SK-N-SH treated with all-trans-retinoic acid at 6 μM for 48 hours (cell line): ENCODE measurements around the gene RNF144A.

Experiments
- ATAC-seq: fragments of 200-7000 bp; cut with Tn5 transposase; 3 replicates; pipeline ENCODE4 v1.9.1; 2020; ENCODE audit warnings: mild to moderate bottlenecking, moderate library complexity
- ARNTL ChIP-seq: fragments of 450-650 bp; formaldehyde crosslinking; IDR thresholded peaks from 2 replicates; pipeline ENCODE4 v1.5.0; 2020; ENCODE audit warnings: low read depth, mild to moderate bottlenecking, moderate library complexity, borderline replicate concordance
- BACH2 ChIP-seq: fragments of 250-450 bp; sonication (Bioruptor Pico); IDR thresholded peaks from 2 replicates; pipeline ENCODE4 v1.9.0; 2021; ENCODE audit warnings: mild to moderate bottlenecking, borderline replicate concordance
- CSDC2 ChIP-seq: fragments of 250-450 bp; sonication (Bioruptor Pico); IDR thresholded peaks from 2 replicates; pipeline ENCODE4 v1.5.0; 2020; ENCODE audit warnings: mild to moderate bottlenecking, moderate library complexity
- ESRRG ChIP-seq: fragments of 250-450 bp; sonication (Bioruptor Pico); IDR thresholded peaks from 2 replicates; pipeline ENCODE4 v1.6.1; 2021; ENCODE audit warnings: mild to moderate bottlenecking
- GLIS3 ChIP-seq: fragments of 250-450 bp; sonication (Bioruptor Pico); IDR thresholded peaks from 2 replicates; pipeline ENCODE4 v1.5.0; 2020; ENCODE audit warnings: mild to moderate bottlenecking, moderate library complexity
- OSR1 ChIP-seq: fragments of 250-450 bp; sonication (Bioruptor Pico); IDR thresholded peaks from 2 replicates; pipeline ENCODE4 v1.8.0; 2022; ENCODE audit warnings: moderate library complexity, mild to moderate bottlenecking, inconsistent platforms
- PPARA ChIP-seq: fragments of 250-450 bp; sonication (Bioruptor Pico); IDR thresholded peaks from 2 replicates; pipeline ENCODE4 v1.5.0; 2020; ENCODE audit warnings: mild to moderate bottlenecking, borderline replicate concordance
- RARB ChIP-seq: fragments of 250-450 bp; sonication (Bioruptor Pico); IDR thresholded peaks from 2 replicates; pipeline ENCODE4 v1.8.0; 2021; ENCODE audit warnings: mild to moderate bottlenecking, moderate library complexity
- SNAI2 ChIP-seq: fragments of 250-450 bp; sonication (Bioruptor Pico); IDR thresholded peaks from 2 replicates; pipeline ENCODE4 v1.5.0; 2020; ENCODE audit warnings: mild to moderate bottlenecking, moderate library complexity
- TOX ChIP-seq: fragments of 250-450 bp; sonication (Bioruptor Pico); IDR thresholded peaks from 2 replicates; pipeline ENCODE4 v1.8.0; 2021; ENCODE audit warnings: mild to moderate bottlenecking, moderate library complexity, borderline replicate concordance
- ZFP30 ChIP-seq: fragments of 450-650 bp; formaldehyde crosslinking; IDR thresholded peaks from 2 replicates; pipeline ENCODE4 v1.5.0; 2022; ENCODE audit warnings: mild to moderate bottlenecking, moderate library complexity
- ZNF565 ChIP-seq: fragments of 450-650 bp; formaldehyde crosslinking; conservative IDR thresholded peaks from 2 replicates; pipeline ENCODE4 v1.5.0; 2020; ENCODE audit warnings: low read depth, mild to moderate bottlenecking, moderate library complexity
- ZNF70 ChIP-seq: fragments of 450-650 bp; formaldehyde crosslinking; IDR thresholded peaks from 2 replicates; pipeline ENCODE4 v1.5.0; 2020; ENCODE audit warnings: mild to moderate bottlenecking, moderate library complexity
- TF ChIP-seq, protein P1 (sequence below): fragments of 250-450 bp; sonication (Bioruptor Pico); IDR thresholded peaks from 2 replicates; pipeline ENCODE4 v1.8.0; 2020; ENCODE audit warnings: mild to moderate bottlenecking, moderate library complexity, borderline replicate concordance
- TF ChIP-seq, protein P2 (sequence below): fragments of 250-450 bp; sonication (Bioruptor Pico); IDR thresholded peaks from 2 replicates; pipeline ENCODE4 v1.5.0; 2020; ENCODE audit warnings: mild to moderate bottlenecking, moderate library complexity
- TF ChIP-seq, protein P3 (sequence below): fragments of 250-450 bp; sonication (Bioruptor Pico); IDR thresholded peaks from 2 replicates; pipeline ENCODE4 v1.5.1; 2020; ENCODE audit warnings: low read depth, mild to moderate bottlenecking, moderate library complexity

Gene RNF144A

DNA sequence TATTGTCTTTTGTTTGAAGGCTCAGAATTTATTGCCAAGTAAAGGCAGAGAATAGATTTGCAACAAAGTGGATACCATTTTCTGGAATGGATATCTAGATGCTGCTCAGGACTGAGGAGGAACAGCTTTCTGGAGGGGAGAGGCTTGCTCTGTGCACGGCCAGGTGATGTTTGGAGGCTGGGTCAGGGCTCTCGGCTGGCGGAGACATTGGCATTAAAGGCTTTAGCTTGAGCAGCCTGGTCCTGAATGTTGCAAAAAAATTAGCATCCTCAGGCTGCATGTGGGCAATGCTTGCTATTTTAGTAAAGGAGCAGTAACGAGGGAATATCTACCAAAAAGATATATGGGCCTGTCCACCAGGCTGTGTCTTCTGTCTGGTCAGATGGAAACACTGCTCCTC lies 20.4 kb downstream of the RNF144A start:
- TF ChIP-seq CSDC2 (CRISPR knock-in tag) (no peak), SNAI2 (CRISPR knock-in tag) (no peak), ZNF70 (no peak), BACH2 (no peak), ZFP30 (no peak), OSR1 (CRISPR knock-in tag) (no peak), GLIS3 (no peak), TOX (CRISPR knock-in tag) (no peak)
- TF ChIP-seq, protein P1, sequence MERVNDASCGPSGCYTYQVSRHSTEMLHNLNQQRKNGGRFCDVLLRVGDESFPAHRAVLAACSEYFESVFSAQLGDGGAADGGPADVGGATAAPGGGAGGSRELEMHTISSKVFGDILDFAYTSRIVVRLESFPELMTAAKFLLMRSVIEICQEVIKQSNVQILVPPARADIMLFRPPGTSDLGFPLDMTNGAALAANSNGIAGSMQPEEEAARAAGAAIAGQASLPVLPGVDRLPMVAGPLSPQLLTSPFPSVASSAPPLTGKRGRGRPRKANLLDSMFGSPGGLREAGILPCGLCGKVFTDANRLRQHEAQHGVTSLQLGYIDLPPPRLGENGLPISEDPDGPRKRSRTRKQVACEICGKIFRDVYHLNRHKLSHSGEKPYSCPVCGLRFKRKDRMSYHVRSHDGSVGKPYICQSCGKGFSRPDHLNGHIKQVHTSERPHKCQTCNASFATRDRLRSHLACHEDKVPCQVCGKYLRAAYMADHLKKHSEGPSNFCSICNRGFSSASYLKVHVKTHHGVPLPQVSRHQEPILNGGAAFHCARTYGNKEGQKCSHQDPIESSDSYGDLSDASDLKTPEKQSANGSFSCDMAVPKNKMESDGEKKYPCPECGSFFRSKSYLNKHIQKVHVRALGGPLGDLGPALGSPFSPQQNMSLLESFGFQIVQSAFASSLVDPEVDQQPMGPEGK (CRISPR knock-in tag), result no peak
- TF ChIP-seq, protein P2, sequence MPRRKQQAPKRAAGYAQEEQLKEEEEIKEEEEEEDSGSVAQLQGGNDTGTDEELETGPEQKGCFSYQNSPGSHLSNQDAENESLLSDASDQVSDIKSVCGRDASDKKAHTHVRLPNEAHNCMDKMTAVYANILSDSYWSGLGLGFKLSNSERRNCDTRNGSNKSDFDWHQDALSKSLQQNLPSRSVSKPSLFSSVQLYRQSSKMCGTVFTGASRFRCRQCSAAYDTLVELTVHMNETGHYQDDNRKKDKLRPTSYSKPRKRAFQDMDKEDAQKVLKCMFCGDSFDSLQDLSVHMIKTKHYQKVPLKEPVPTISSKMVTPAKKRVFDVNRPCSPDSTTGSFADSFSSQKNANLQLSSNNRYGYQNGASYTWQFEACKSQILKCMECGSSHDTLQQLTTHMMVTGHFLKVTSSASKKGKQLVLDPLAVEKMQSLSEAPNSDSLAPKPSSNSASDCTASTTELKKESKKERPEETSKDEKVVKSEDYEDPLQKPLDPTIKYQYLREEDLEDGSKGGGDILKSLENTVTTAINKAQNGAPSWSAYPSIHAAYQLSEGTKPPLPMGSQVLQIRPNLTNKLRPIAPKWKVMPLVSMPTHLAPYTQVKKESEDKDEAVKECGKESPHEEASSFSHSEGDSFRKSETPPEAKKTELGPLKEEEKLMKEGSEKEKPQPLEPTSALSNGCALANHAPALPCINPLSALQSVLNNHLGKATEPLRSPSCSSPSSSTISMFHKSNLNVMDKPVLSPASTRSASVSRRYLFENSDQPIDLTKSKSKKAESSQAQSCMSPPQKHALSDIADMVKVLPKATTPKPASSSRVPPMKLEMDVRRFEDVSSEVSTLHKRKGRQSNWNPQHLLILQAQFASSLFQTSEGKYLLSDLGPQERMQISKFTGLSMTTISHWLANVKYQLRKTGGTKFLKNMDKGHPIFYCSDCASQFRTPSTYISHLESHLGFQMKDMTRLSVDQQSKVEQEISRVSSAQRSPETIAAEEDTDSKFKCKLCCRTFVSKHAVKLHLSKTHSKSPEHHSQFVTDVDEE (CRISPR knock-in tag), result no peak
- TF ChIP-seq, protein P3, sequence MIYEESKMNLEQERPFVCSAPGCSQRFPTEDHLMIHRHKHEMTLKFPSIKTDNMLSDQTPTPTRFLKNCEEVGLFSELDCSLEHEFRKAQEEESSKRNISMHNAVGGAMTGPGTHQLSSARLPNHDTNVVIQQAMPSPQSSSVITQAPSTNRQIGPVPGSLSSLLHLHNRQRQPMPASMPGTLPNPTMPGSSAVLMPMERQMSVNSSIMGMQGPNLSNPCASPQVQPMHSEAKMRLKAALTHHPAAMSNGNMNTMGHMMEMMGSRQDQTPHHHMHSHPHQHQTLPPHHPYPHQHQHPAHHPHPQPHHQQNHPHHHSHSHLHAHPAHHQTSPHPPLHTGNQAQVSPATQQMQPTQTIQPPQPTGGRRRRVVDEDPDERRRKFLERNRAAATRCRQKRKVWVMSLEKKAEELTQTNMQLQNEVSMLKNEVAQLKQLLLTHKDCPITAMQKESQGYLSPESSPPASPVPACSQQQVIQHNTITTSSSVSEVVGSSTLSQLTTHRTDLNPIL, result no peak
- no peak for ATAC-seq

DNA sequence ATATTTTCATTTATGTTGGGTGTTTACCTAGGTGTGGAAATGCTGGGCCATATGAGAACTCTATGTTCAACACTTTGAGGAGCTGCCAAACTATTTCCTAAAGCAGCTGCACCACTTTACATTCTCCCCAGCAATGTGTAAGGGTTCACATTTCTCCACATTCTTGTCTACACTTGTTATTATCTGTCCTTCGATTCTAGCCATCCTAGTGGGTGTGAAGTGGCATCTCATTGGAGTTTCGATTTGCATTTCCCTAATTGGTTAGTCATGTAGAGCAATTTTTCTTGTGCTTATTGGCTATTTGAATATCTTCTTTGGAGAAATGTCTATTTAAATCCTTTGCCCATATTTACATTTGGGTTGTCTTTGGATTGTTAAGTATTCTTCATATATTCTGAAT lies 21.9 kb downstream of the RNF144A start:
- TF ChIP-seq ZNF565 (no peak), ZFP30 (no peak), SNAI2 (CRISPR knock-in tag) (no peak), ZNF70 (no peak), ARNTL (no peak), RARB (CRISPR knock-in tag) (no peak), PPARA (no peak)
- TF ChIP-seq, protein P3, result no peak
- TF ChIP-seq, protein P2 (CRISPR knock-in tag), result no peak
- ATAC-seq, result no peak

DNA sequence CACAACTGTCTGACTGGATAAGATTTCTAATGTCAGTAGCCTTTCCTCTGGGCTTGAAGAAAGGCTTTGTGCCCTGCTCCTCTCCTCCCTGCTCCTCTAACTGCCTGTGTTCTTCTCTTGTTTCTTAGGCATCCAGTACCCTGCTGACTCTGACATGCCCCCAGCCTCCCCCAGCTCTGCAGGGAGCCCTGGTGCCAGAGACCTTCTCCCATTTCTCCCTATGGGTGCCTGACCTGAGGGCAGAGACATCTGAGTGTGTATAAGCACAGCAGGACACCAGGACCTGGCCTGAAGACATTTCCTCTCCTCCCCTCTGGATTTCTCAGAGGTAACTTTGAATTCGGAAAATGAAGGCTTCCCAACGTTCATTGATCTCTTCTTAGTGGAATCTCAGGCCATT lies 23.6 kb downstream of the RNF144A start:
- TF ChIP-seq TOX (CRISPR knock-in tag), result no peak
- TF ChIP-seq, protein P3, result no peak
- TF ChIP-seq ARNTL, result no peak
- TF ChIP-seq GLIS3, result no peak
- TF ChIP-seq ESRRG (CRISPR knock-in tag), result no peak
- no peak for ATAC-seq
